ENCODE results near the gene SUGP2. TPM values are rescaled to one million over a fixed set of nuclear protein-coding genes. Genes with fewer than 3 reads are reported as not detected.
A peak's percentile ranks its signal among the peaks of the same experiment; 100 is the strongest.

SUGP2 gene
- total and polyA plus RNA-seq, 9 of the 15 experiments (the other 6 are each of a cell fraction or from before 2014, with no cell fraction given), result 13.1 to 101 (median 63.1) TPM

GRCh38 chr19:19064098-19064722, 30.9 kb upstream of the SUGP2 start (continued):
- TF ChIP-seq ZBTB2 (IDR thresholded peaks at IDR 0.05) (no peak; the same call in none of the 2 replicates), PHF21A (IDR thresholded peaks at IDR 0.05; ENCODE audit: borderline replicate concordance, low read depth) (no peak), THRAP3 (IDR thresholded peaks at IDR 0.05; ENCODE audit: borderline replicate concordance) (no peak), NCOA2 (IDR thresholded peaks at IDR 0.05; ENCODE audit: partially characterized antibody in 2 of 2) (no peak), ZBTB12 (CRISPR knock-in tag; IDR thresholded peaks at IDR 0.05) (no peak), ZC3H11A (IDR thresholded peaks at IDR 0.05; ENCODE audit: low read depth, low read length) (no peak), SMAD4 (CRISPR knock-in tag; conservative IDR thresholded peaks at IDR 0.05) (peak; percentile 34; the same call in 1 of the 2 replicates), USF1 (CRISPR knock-in tag; IDR thresholded peaks at IDR 0.05) (no peak), ZSCAN29 (IDR thresholded peaks at IDR 0.05) (no peak), IFI16 (CRISPR knock-in tag; IDR thresholded peaks at IDR 0.05) (no peak), MYC (IDR thresholded peaks at IDR 0.05; ENCODE audit: low read depth, low read length) (peak; percentile 37; the same call in 1 of the 2 replicates), MYC (CRISPR knock-in tag; IDR thresholded peaks at IDR 0.05; ENCODE audit: borderline replicate concordance, low read depth) (no peak), HDAC1 (IDR thresholded peaks at IDR 0.05) (peak in 1 of 2 experiments; percentile 78; a peak in 2 of 4 replicates), ZNF764 (CRISPR knock-in tag; IDR thresholded peaks at IDR 0.05; ENCODE audit: low read depth) (no peak), GABPB1 (CRISPR knock-in tag; IDR thresholded peaks at IDR 0.05) (no peak), XRCC5 (IDR thresholded peaks at IDR 0.05; ENCODE audit: low read depth, low read length) (no peak), POLR2H (tag; IDR thresholded peaks at IDR 0.05; ENCODE audit: low read depth) (no peak), PHF8 (IDR thresholded peaks at IDR 0.05; ENCODE audit: borderline replicate concordance, low read length) (peak; percentile 41; the same call in 1 of the 2 replicates), ETV5 (CRISPR knock-in tag; IDR thresholded peaks at IDR 0.05; ENCODE audit: low read depth) (no peak), SUPT5H (IDR thresholded peaks at IDR 0.05) (peak; percentile 30; the same call in 1 of the 2 replicates), ZNF77 (CRISPR knock-in tag; IDR thresholded peaks at IDR 0.05) (no peak), SAP30 (IDR thresholded peaks at IDR 0.05; ENCODE audit: borderline replicate concordance, insufficient read depth, low read depth, low read length, poor library complexity, severe bottlenecking) (peak; percentile 69), CREB3L1 (IDR thresholded peaks at IDR 0.05; ENCODE audit: borderline replicate concordance, low read depth) (no peak), ELK3 (CRISPR knock-in tag; IDR thresholded peaks at IDR 0.05) (no peak)

All from K562 (cell line).